HepG2 (cell line): ENCODE measurements around the gene AGPAT3. TPM values are rescaled to one million over a fixed set of nuclear protein-coding genes. Genes with fewer than 3 reads are reported as not detected.

Source experiments
- ATAC-seq: fragments of 200-7000 bp; cut with Tn5 transposase; 3 replicates; pipeline ENCODE4 v1.9.1; 2020; ENCODE audit warnings: mild to moderate bottlenecking, moderate library complexity
- BruUV-seq: library from RNA; stranded (reverse); fragments of 400-500 nt; replicated peaks from 2 replicates; lab custom pipeline; 2021; lab: Mats Ljungman, UMichigan
- CTCF ChIA-PET: fragments of 300-600 bp; formaldehyde crosslinking; extraction: SDS; loops from one replicate; lab custom pipeline; 2021; ENCODE audit warnings: low total read pairs, inconsistent platforms, low intra/inter-chr PET ratio; lab: Yijun Ruan, JAX
- POLR2A ChIA-PET: fragments of 350-600 bp; sonication (Branson Sonifier 250); formaldehyde crosslinking; loops from one replicate; lab custom pipeline; 2020; ENCODE audit warnings: antibody characterized with exemption, inconsistent platforms; lab: Yijun Ruan, JAX
- DNase-seq: peaks from one replicate; pipeline ENCODE4 v3.0.0-alpha.2; 2015; ENCODE audit warnings: low spot score
- FAIRE-seq: peaks from 3 replicates; lab custom pipeline; 2011; peaks lifted over from hg19 to GRCh38; lab: Jason Lieb, UNC
- H2AFZ ChIP-seq: one replicate; pipeline ENCODE4 v1.6.1; 2011; ENCODE audit warnings: low read length, inconsistent platforms
- H3K27ac ChIP-seq: fragments of 300-600 bp; 3 replicates; pipeline ENCODE4 v1.8.0; 2011; ENCODE audit warnings: mixed run types, mild to moderate bottlenecking, mixed read lengths, low read length, inconsistent platforms; ENCODE audit not compliant: insufficient read depth; ENCODE audit errors: extremely low read length
- H3K27me3 ChIP-seq, 2 experiments: fragments of 200-600 bp in 1 of 2; 2 replicates in 1 of 2; 3 replicates in 1 of 2; pipeline versions ENCODE4 v1.6.0 to v1.8.0; 2011; ENCODE audit warnings: low read length in 2 of 2, mild to moderate bottlenecking in 2 of 2, moderate library complexity in 2 of 2, inconsistent platforms in 1 of 2; ENCODE audit not compliant: insufficient read depth in 2 of 2, control insufficient read depth in 1 of 2
- H3K36me3 ChIP-seq, 2 experiments: fragments of 200-600 bp in 1 of 2; replicated peaks in 1 of 2; 2 replicates in 1 of 2; 3 replicates in 1 of 2; pipeline versions ENCODE4 v1.5.1 to v1.8.0; 2011; ENCODE audit warnings: low read length in 2 of 2, inconsistent platforms in 1 of 2; ENCODE audit not compliant: insufficient read depth in 2 of 2, control insufficient read depth in 1 of 2
- H3K4me1 ChIP-seq: 2 replicates; pipeline ENCODE4 v1.5.1; 2012; ENCODE audit warnings: low read length, inconsistent platforms; ENCODE audit not compliant: insufficient read depth
- H3K4me2 ChIP-seq: 2 replicates; pipeline ENCODE4 v1.6.0; 2011; ENCODE audit warnings: low read depth, low read length, inconsistent platforms
- H3K4me3 ChIP-seq, 3 experiments: fragments of 200-600 bp in 1 of 3; sonication (generic), shearing (Covaris generic) in 1 of 3; replicated peaks in 1 of 3; 2 replicates each; pipeline ENCODE4 v1.5.1; 2011 to 2016; ENCODE audit warnings: low read length in 3 of 3, inconsistent platforms in 2 of 3, low read depth in 2 of 3, mild to moderate bottlenecking in 2 of 3, control low read depth in 1 of 3, mixed read lengths in 1 of 3; ENCODE audit not compliant: insufficient read depth in 1 of 3
- H3K79me2 ChIP-seq: one replicate; pipeline ENCODE4 v1.6.1; 2011; ENCODE audit warnings: low read length, inconsistent platforms; ENCODE audit not compliant: insufficient read depth
- H3K9ac ChIP-seq: 2 replicates; pipeline ENCODE4 v1.6.0; 2011; ENCODE audit warnings: mild to moderate bottlenecking, low read depth, low read length, inconsistent platforms; ENCODE audit not compliant: insufficient read depth
- H3K9me3 ChIP-seq: 2 replicates; pipeline ENCODE4 v1.5.1; 2012; ENCODE audit warnings: mild to moderate bottlenecking, low read length
- H4K20me1 ChIP-seq: 2 replicates; pipeline ENCODE4 v1.6.0; 2011; ENCODE audit warnings: inconsistent platforms, mild to moderate bottlenecking, low read length, moderate library complexity; ENCODE audit not compliant: insufficient read depth
- BATF2 ChIP-seq: sonication (generic); formaldehyde crosslinking; IDR thresholded peaks from 2 replicates; pipeline ENCODE4 v1.8.0; 2022; ENCODE audit warnings: mild to moderate bottlenecking, missing genetic modification reagents, moderate library complexity
- CREM ChIP-seq, 2 experiments: sonication (generic) in 1 of 2; formaldehyde crosslinking in 1 of 2; IDR thresholded peaks; 2 replicates each; pipeline versions ENCODE4 v1.4.0 to v1.6.1; 2016 to 2020; ENCODE audit warnings: antibody characterized with exemption in 1 of 2, mild to moderate bottlenecking in 1 of 2, missing genetic modification reagents in 1 of 2
- NFYC ChIP-seq: IDR thresholded peaks from 2 replicates; pipeline ENCODE4 v1.6.1; 2016; ENCODE audit warnings: missing genetic modification reagents, missing compliant biosample characterization
- ZBTB2 ChIP-seq: sonication (generic); formaldehyde crosslinking; IDR thresholded peaks from 2 replicates; pipeline ENCODE4 v1.8.0; 2022; ENCODE audit warnings: low read depth, missing genetic modification reagents
- ZNF251 ChIP-seq: sonication (generic); formaldehyde crosslinking; IDR thresholded peaks from 2 replicates; pipeline ENCODE4 v1.9.0; 2021; ENCODE audit warnings: mild to moderate bottlenecking, missing genetic modification reagents
- ZNF83 ChIP-seq: sonication (generic); formaldehyde crosslinking; IDR thresholded peaks from 2 replicates; pipeline ENCODE4 v1.4.0; 2020; ENCODE audit warnings: missing genetic modification reagents, mild to moderate bottlenecking, borderline replicate concordance
- WGBS: methylation state at CpG from one replicate; pipeline ENCODE4 v1.1.6; 2017; ENCODE audit warnings: low lambda C conversion rate; 5-methylcytosine and 5-hydroxymethylcytosine counted together
- in situ Hi-C: cut with HindIII; loops from 2 replicates; pipeline ENCODE4 v1.10.0; 2017; ENCODE audit warnings: low pct_unique_long_range_greater_than_20kb; ENCODE audit not compliant: extremely low pct_ligation_motif_present
- intact Hi-C: fragments of 100-400 bp; cut with micrococcal nuclease; formaldehyde crosslinking; loops from one replicate; pipeline ENCODE4 v1.10.0; 2022; ENCODE audit not compliant: unreplicated experiment
- polyA plus RNA-seq, 8 experiments: library from polyadenylated mRNA; depleted of rRNA in 3 of 8; stranded (reverse) in 7 of 8; unstranded in 1 of 8; fragments of >200 nt; fragmentation: Illumina TruSeq in 4 of 8; extraction: Trizol in 4 of 8; gene quantifications; 2 replicates each; pipeline versions ENCODE4 v1.2.1 to v1.2.3, GENCODE V29; 2011 to 2016; ENCODE audit warnings: low read depth in 4 of 8, missing spikeins in 1 of 8, mixed read lengths in 1 of 8; ENCODE audit not compliant: insufficient read depth in 1 of 8
- total RNA-seq, 5 experiments: library from RNA; depleted of rRNA; stranded (reverse); fragments of >200 nt; fragmentation: Illumina TruSeq; extraction: Trizol; gene quantifications; 2 replicates each; pipeline ENCODE4 v1.2.3, GENCODE V29; 2016; ENCODE audit warnings: low read depth in 1 of 5

Gene AGPAT3
- total and polyA plus RNA-seq, 2 of the 13 experiments (the other 11 are each of a cell fraction or from before 2014, with no cell fraction given): 32.2 to 54.4 TPM

DNA sequence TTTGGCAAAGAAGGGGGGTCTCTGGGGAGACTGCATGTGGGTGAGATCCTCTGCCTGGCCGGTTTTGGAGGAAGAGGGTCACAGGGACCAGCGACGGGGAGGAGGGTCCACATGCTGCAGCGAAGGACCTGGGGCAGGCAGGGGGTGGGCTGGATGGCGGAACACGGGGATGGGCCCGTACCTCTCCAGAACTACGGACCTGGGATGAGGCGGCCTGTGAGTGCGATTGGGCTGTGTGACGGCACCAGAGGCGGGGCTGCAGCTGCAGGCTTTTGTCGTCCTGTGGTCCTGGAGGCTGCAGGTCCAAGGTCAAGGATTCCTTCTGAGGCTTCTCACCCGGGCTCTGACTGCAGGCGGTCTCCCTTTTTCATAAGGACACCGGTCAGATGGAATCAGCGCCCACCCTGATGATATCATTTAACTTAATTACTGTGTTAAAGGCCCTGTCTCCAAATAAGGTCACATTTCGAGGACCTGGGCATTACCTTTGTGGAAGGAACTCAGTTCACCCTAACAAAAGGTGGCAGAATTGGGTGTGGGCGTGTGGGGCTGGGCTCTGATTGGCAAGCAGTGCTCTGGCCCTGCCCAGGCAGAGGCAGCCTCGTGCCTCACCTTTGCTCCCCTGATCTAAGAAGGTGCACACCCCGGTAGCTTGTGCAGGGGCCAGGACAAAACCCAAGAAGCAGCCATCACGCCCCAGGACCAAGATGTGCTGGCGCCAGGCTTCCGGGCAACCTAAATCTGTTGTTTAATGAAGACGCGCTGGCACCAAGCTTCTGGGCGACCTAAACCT is 87.1 kb downstream of the AGPAT3 start:
- DNase-seq (no peak), FAIRE-seq (no peak), ATAC-seq (no peak)
- in situ Hi-C loops (no loop called here), intact Hi-C loops (no loop called here)
- H3K27ac ChIP-seq: no peak overlapping the region
- H3K4me2 ChIP-seq: no peak overlapping the region
- H3K79me2 ChIP-seq: no peaks in the 10 kb centered on the region
- no peak overlapping the region for H2AFZ ChIP-seq
- H3K9ac ChIP-seq: no peak overlapping the region
- peaks cover 9% of the 10 kb centered on the region for H3K9me3 ChIP-seq
- TF ChIP-seq NFYC (CRISPR knock-in tag): no peak
- no peak for TF ChIP-seq ZNF83
- TF ChIP-seq ZBTB2 (CRISPR knock-in tag): no peak
- no peak for TF ChIP-seq BATF2 (CRISPR knock-in tag)
- TF ChIP-seq CREM (IDR thresholded peaks at IDR 0.05): no peak
- no peak for TF ChIP-seq CREM (CRISPR knock-in tag; IDR thresholded peaks at IDR 0.05)
- no peak for TF ChIP-seq ZNF251 (CRISPR knock-in tag)
- H4K20me1 ChIP-seq: no peaks in the 10 kb centered on the region
- no TSS peak for BruUV-seq
- peaks cover 4% of the 10 kb centered on the region for H3K4me1 ChIP-seq
- H3K36me3 ChIP-seq: peaks cover 10 to 11% of the 10 kb centered on the region in 2 experiments; a peak in 4 of 5 replicates
- WGBS: 93% methylated on average over 22 of the region's 27 CpGs
- CTCF ChIA-PET: no interaction called here
- no peaks in the 10 kb centered on the region for H3K27me3 ChIP-seq
- POLR2A ChIA-PET: no interaction called here
- H3K4me3 ChIP-seq: no peak overlapping the region
